DND-41 (cell line): ENCODE measurements around the gene NDUFC2.

Experiments used
- ATAC-seq: fragments of 200-7000 bp; cut with Tn5 transposase; 3 replicates; pipeline ENCODE4 v1.9.1; 2021; ENCODE audit warnings: low read depth; ENCODE audit not compliant: insufficient read depth
- DNase-seq: peaks from one replicate; pipeline ENCODE4 v3.0.0-alpha.2; 2020
- H2AFZ ChIP-seq: 2 replicates; pipeline ENCODE4 v1.6.0; 2012; ENCODE audit warnings: low read depth, low read length
- H3K27ac ChIP-seq: 2 replicates; pipeline ENCODE4 v1.5.1; 2012; ENCODE audit warnings: low read length, inconsistent platforms
- H3K27me3 ChIP-seq: fragments of 200-600 bp; sonication (generic); 2 replicates; pipeline ENCODE4 v1.6.0; 2012; ENCODE audit warnings: low read length, mild to moderate bottlenecking, inconsistent platforms; ENCODE audit not compliant: insufficient read depth, poor library complexity
- H3K36me3 ChIP-seq: 2 replicates; pipeline ENCODE4 v1.5.1; 2012; ENCODE audit warnings: low read length, inconsistent platforms; ENCODE audit not compliant: insufficient read depth
- H3K4me1 ChIP-seq: 2 replicates; pipeline ENCODE4 v1.5.1; 2012; ENCODE audit warnings: mild to moderate bottlenecking, low read length; ENCODE audit not compliant: insufficient read depth
- H3K4me2 ChIP-seq: 2 replicates; pipeline ENCODE4 v1.6.0; 2012; ENCODE audit warnings: mild to moderate bottlenecking, moderate library complexity, low read length, inconsistent platforms; ENCODE audit not compliant: insufficient read depth
- H3K4me3 ChIP-seq, 2 experiments: fragments of 200-600 bp in 1 of 2; shearing (Covaris generic) in 1 of 2; 2 replicates each; pipeline ENCODE4 v1.5.1; 2012 to 2016; ENCODE audit warnings: inconsistent platforms in 2 of 2, low read length in 2 of 2, mild to moderate bottlenecking in 2 of 2, low read depth in 1 of 2, moderate library complexity in 1 of 2
- H3K79me2 ChIP-seq: 2 replicates; pipeline ENCODE4 v1.6.0; 2012; ENCODE audit warnings: low read length, inconsistent platforms; ENCODE audit not compliant: insufficient read depth
- H3K9ac ChIP-seq: 2 replicates; pipeline ENCODE4 v1.6.0; 2012; ENCODE audit warnings: low read depth, mild to moderate bottlenecking, inconsistent platforms, low read length, moderate library complexity
- H3K9me3 ChIP-seq: 2 replicates; pipeline ENCODE4 v1.5.1; 2012; ENCODE audit warnings: low read length, moderate library complexity, mild to moderate bottlenecking, inconsistent platforms; ENCODE audit not compliant: insufficient read depth, severe bottlenecking
- H4K20me1 ChIP-seq: 2 replicates; pipeline ENCODE4 v1.6.0; 2012; ENCODE audit warnings: low read length; ENCODE audit not compliant: insufficient read depth
- EZH2 ChIP-seq: IDR thresholded peaks from 3 replicates; pipeline ENCODE4 v1.6.1; 2012; ENCODE audit warnings: borderline replicate concordance, low read depth, mild to moderate bottlenecking, moderate library complexity, low read length, inconsistent platforms; ENCODE audit not compliant: severe bottlenecking
- TF ChIP-seq, protein P1 (sequence below): IDR thresholded peaks from 2 replicates; pipeline ENCODE4 v1.5.1; 2012; ENCODE audit warnings: borderline replicate concordance, low read length, moderate library complexity, mild to moderate bottlenecking; ENCODE audit not compliant: poor library complexity, severe bottlenecking; ENCODE audit errors: extremely low read depth

Gene NDUFC2

DNA sequence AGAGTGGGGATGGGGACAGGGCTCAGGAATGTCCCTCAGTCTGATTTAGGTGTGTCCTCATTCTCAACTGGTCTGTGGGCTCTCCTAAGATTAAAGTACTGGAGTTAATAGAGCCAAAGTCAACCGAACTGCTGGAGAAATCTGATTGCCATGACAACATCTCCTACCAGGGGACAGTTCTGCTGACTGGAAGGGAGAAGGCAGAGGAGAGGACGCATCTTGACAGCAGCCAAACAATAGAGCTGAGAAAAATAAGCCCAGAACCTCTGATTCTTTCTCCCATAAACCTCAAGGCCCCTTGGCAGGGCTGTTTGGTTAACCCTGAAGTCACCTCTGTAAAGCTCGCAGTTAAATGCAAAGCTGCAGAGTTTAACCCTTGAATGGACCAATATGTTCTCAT, 59.4 kb downstream of the NDUFC2 start:
- Histone ChIP-seq H3K79me2 (no peaks in the 10 kb centered on the region), H2AFZ (no peak overlapping the region), H3K4me2 (no peak overlapping the region), H3K4me3 (no peak overlapping the region), H3K4me1 (no peaks in the 10 kb centered on the region), H3K27me3 (no peaks in the 10 kb centered on the region), H3K9ac (no peak overlapping the region), H3K9me3 (no peaks in the 10 kb centered on the region), H4K20me1 (no peaks in the 10 kb centered on the region), H3K36me3 (no peaks in the 10 kb centered on the region), H3K27ac (no peak overlapping the region)
- ATAC-seq (no peak), DNase-seq (no peak)
- TF ChIP-seq EZH2: no peak
- TF ChIP-seq, protein P1, sequence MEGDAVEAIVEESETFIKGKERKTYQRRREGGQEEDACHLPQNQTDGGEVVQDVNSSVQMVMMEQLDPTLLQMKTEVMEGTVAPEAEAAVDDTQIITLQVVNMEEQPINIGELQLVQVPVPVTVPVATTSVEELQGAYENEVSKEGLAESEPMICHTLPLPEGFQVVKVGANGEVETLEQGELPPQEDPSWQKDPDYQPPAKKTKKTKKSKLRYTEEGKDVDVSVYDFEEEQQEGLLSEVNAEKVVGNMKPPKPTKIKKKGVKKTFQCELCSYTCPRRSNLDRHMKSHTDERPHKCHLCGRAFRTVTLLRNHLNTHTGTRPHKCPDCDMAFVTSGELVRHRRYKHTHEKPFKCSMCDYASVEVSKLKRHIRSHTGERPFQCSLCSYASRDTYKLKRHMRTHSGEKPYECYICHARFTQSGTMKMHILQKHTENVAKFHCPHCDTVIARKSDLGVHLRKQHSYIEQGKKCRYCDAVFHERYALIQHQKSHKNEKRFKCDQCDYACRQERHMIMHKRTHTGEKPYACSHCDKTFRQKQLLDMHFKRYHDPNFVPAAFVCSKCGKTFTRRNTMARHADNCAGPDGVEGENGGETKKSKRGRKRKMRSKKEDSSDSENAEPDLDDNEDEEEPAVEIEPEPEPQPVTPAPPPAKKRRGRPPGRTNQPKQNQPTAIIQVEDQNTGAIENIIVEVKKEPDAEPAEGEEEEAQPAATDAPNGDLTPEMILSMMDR: no peak

- H3K79me2 ChIP-seq: no peaks in the 10 kb centered on the region
- H3K27ac ChIP-seq: no peak overlapping the region
- no peak for TF ChIP-seq EZH2
- TF ChIP-seq, protein P1: no peak
- no peak overlapping the region for H3K9ac ChIP-seq
- no peak overlapping the region for H3K4me2 ChIP-seq
- DNase-seq: no peak
- H2AFZ ChIP-seq: no peak overlapping the region
- H4K20me1 ChIP-seq: no peaks in the 10 kb centered on the region
- no peaks in the 10 kb centered on the region for H3K4me1 ChIP-seq
- H3K9me3 ChIP-seq: no peaks in the 10 kb centered on the region
- ATAC-seq: no peak
- H3K27me3 ChIP-seq: no peaks in the 10 kb centered on the region
- H3K36me3 ChIP-seq: no peaks in the 10 kb centered on the region
- no peak overlapping the region for H3K4me3 ChIP-seq
Observed at GRCh38 chr11:78019808-78020207, 59.9 kb downstream of the NDUFC2 start.
